ENCODE data around the gene KLF6. TPM values are rescaled to one million over a fixed set of nuclear protein-coding genes. Genes with fewer than 3 reads are reported as not detected.

Gene KLF6
- total and polyA plus RNA-seq, 2 of the 4 experiments (the other 2 are of a cell fraction): 69.0 to 123 TPM

DNA sequence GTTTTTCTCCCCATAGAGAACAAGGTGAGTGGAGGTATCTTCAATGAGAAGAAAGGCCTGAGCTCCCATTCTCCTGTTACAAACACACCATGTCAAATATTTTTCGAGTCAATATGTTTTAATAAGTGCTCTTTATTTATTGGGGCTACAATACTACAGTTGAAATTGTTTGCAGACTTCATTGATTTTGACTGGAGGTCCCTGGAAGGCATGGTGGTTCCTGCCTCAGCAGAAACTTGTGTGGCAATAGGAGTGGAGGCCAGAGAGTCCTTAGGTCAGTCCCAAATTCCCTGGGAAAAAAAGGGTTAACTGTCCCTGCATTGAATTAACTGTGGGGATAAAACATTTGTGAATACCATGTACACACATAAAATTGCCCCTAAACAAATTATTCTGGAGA is 22.7 kb downstream of the KLF6 start:
- Histone ChIP-seq H3K9ac (ENCODE audit: low read depth, low read length) (no peak overlapping the region), H4K20me1 (ENCODE audit: insufficient read depth, low read length) (no peaks in the 10 kb centered on the region), H4K8ac (ENCODE audit: low read depth in 2 of 2, low read length in 2 of 2) (no peak overlapping the region; a peak in 1 of 4 replicates), H3K79me1 (ENCODE audit: low read depth in 1 of 2, low read length in 2 of 2) (no peaks in the 10 kb centered on the region), H3K27me3 (ENCODE audit: control insufficient read depth, insufficient read depth, low read length) (no peaks in the 10 kb centered on the region), H2AK5ac (ENCODE audit: low read depth, low read length) (no peak overlapping the region), H3K23ac (ENCODE audit: low read depth, low read length) (no peak overlapping the region), H2AFZ (replicated peaks; ENCODE audit: low read length, poor library complexity) (no peak overlapping the region), H4K5ac (ENCODE audit: low read depth, low read length) (no peak overlapping the region), H3K36me3 (ENCODE audit: control insufficient read depth, insufficient read depth, low read length) (no peaks in the 10 kb centered on the region), H3K56ac (ENCODE audit: extremely low read depth, insufficient read depth, low read length) (no peak overlapping the region), H3K18ac (ENCODE audit: low read depth, low read length) (no peak overlapping the region), H4K91ac (ENCODE audit: insufficient read depth, low read depth, low read length) (no peak overlapping the region), H2BK120ac (ENCODE audit: low read depth, low read length) (no peak overlapping the region), H3K14ac (replicated peaks; ENCODE audit: low read depth, low read length) (no peak overlapping the region), H2BK15ac (ENCODE audit: low read depth, low read length) (peak overlapping the region; percentile 54; the same call in 1 of the 3 replicates), H3K4me1 (ENCODE audit: control insufficient read depth, insufficient read depth, low read length) (peaks cover 12% of the 10 kb centered on the region), H2BK5ac (ENCODE audit: low read depth, low read length, poor library complexity, severe bottlenecking) (no peak overlapping the region), H3K27ac (ENCODE audit: insufficient read depth, low read length) (no peak overlapping the region), H2AK9ac (replicated peaks; ENCODE audit: low read depth, low read length, poor library complexity) (no peak overlapping the region), H3K4me2 (ENCODE audit: low read depth, low read length) (no peak overlapping the region), H3K9me3 (ENCODE audit: control insufficient read depth, insufficient read depth, low read length) (no peaks in the 10 kb centered on the region), H3K4me3 (ENCODE audit: insufficient read depth, low read depth, low read length) (no peak overlapping the region), H3K9me1 (ENCODE audit: insufficient read depth, low read length) (peaks cover 6% of the 10 kb centered on the region), H2BK20ac (ENCODE audit: low read depth, low read length) (peak overlapping the region; percentile 35), H3K4ac (ENCODE audit: low read depth, low read length) (no peak overlapping the region)
- dilution Hi-C loops (cut with HindIII; ENCODE audit: low sequenced_read_pairs, unreplicated experiment): no loop called here
- ATAC-seq (ENCODE audit: low read depth) (no peak), DNase-seq (no peak)
- BruUV-seq (replicated peaks): no TSS peak
- ChIA-PET CTCF (interaction anchor here (0.6 kb wide), 1 partner anchor 517 kb away, joined by 4 read pairs; no protein-coding TSS in a partner anchor), POLR2A (ENCODE audit: unreplicated experiment) (no interaction called here)
- TF ChIP-seq POLR2A (IDR thresholded peaks at IDR 0.05; ENCODE audit: low read depth, low read length) (no peak), MAFK (IDR thresholded peaks at IDR 0.05; ENCODE audit: low read depth, low read length) (no peak), RCOR1 (IDR thresholded peaks at IDR 0.05; ENCODE audit: insufficient replicate concordance, low read length) (no peak), RFX5 (IDR thresholded peaks at IDR 0.05; ENCODE audit: low read depth, low read length) (no peak), BHLHE40 (IDR thresholded peaks at IDR 0.05; ENCODE audit: low read depth, low read length) (no peak)
- TF ChIP-seq, protein P1, sequence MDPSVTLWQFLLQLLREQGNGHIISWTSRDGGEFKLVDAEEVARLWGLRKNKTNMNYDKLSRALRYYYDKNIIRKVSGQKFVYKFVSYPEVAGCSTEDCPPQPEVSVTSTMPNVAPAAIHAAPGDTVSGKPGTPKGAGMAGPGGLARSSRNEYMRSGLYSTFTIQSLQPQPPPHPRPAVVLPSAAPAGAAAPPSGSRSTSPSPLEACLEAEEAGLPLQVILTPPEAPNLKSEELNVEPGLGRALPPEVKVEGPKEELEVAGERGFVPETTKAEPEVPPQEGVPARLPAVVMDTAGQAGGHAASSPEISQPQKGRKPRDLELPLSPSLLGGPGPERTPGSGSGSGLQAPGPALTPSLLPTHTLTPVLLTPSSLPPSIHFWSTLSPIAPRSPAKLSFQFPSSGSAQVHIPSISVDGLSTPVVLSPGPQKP (IDR thresholded peaks at IDR 0.05; ENCODE audit: borderline replicate concordance, low read depth, low read length): no peak
- WGBS, 2 experiments (ENCODE audit: extremely low coverage in 2 of 2, insufficient read length in 1 of 2): no CpG with 5 or more reads among the region's 1 CpG
- in situ Hi-C loops (cut with MboI; ENCODE audit: low sequenced_read_pairs): no loop called here
- intact Hi-C loops (cut with micrococcal nuclease): loop anchor here (5.0 kb wide), 2 partner anchors 80 to 370 kb away; no protein-coding TSS in a partner anchor
